ENCODE results near the gene KCNQ1.

The KCNQ1 gene

GRCh38 chr11:2423157-2424025 is 21.4 kb upstream of the KCNQ1 start:
- DNase-seq (no peak), ATAC-seq (no peak)

- DNase-seq (no peak), ATAC-seq (no peak)
Observed at GRCh38 chr11:2424811-2425495, 19.9 kb upstream of the KCNQ1 start.

- ATAC-seq (no peak), DNase-seq (no peak)
Observed at GRCh38 chr11:2425506-2425905, 19.3 kb upstream of the KCNQ1 start.

GRCh38 chr11:2426221-2426620 is 18.6 kb upstream of the KCNQ1 start:
- no peak for DNase-seq

GRCh38 chr11:2426826-2427521 is 17.8 kb upstream of the KCNQ1 start:
- DNase-seq, result no peak
- ATAC-seq, result no peak

More at GRCh38 chr11:2426221-2426620, 18.6 kb upstream of the KCNQ1 start:
- ATAC-seq, result no peak

GRCh38 chr11:2427721-2428321 is 17.0 kb upstream of the KCNQ1 start:
- ATAC-seq (no peak), DNase-seq (no peak)

- peak; percentile 70 for ATAC-seq
Observed at GRCh38 chr11:2428322-2428795, 16.4 kb upstream of the KCNQ1 start.

GRCh38 chr11:2431395-2431794 is 13.4 kb upstream of the KCNQ1 start:
- no peak for ATAC-seq
- DNase-seq, result no peak

More at GRCh38 chr11:2428322-2428795, 16.4 kb upstream of the KCNQ1 start:
- DNase-seq, result peak; percentile 91

GRCh38 chr11:2432171-2432621 is 12.6 kb upstream of the KCNQ1 start:
- no peak for DNase-seq
- no peak for ATAC-seq

- ATAC-seq, result no peak
- no peak for DNase-seq
Observed at GRCh38 chr11:2432628-2433071, 12.2 kb upstream of the KCNQ1 start.

GRCh38 chr11:2433106-2433925 is 11.5 kb upstream of the KCNQ1 start:
- ATAC-seq (no peak), DNase-seq (no peak)

GRCh38 chr11:2434008-2434407 is 10.8 kb upstream of the KCNQ1 start:
- ATAC-seq (no peak), DNase-seq (no peak)

- no peak for ATAC-seq
- no peak for DNase-seq
Observed at GRCh38 chr11:2434506-2435255, 10.1 kb upstream of the KCNQ1 start.

GRCh38 chr11:2435288-2436012 is 9.4 kb upstream of the KCNQ1 start:
- ATAC-seq (no peak), DNase-seq (no peak)

- ATAC-seq, result no peak
- no peak for DNase-seq
Observed at GRCh38 chr11:2436013-2436520, 8.7 kb upstream of the KCNQ1 start.

GRCh38 chr11:2436521-2437031 is 8.2 kb upstream of the KCNQ1 start:
- no peak for DNase-seq
- no peak for ATAC-seq

GRCh38 chr11:2437516-2437915 is 7.3 kb upstream of the KCNQ1 start:
- ATAC-seq (no peak), DNase-seq (no peak)

- no peak for ATAC-seq
Observed at GRCh38 chr11:2439820-2440219, 5.0 kb upstream of the KCNQ1 start.

GRCh38 chr11:2440646-2441045 is 4.2 kb upstream of the KCNQ1 start:
- DNase-seq, result no peak

More at GRCh38 chr11:2439820-2440219, 5.0 kb upstream of the KCNQ1 start:
- no peak for DNase-seq

More at GRCh38 chr11:2440646-2441045, 4.2 kb upstream of the KCNQ1 start:
- ATAC-seq, result no peak

Measured in stimulated activated naive CD8-positive, alpha-beta T cell treated with anti-CD3 and anti-CD28 coated beads, Interleukin-15, Interleukin-2, amounts not matched to agents 100 U/mL and 50 U/mL, for 24 hours (primary cell).